HG03159 (cell line): ENCODE data around the gene MAN1A1.

Source experiments
- ATAC-seq: cut with Tn5 transposase; IDR thresholded peaks from one replicate; pipeline ENCODE4 v1.9.1; 2021; ENCODE audit warnings: mild to moderate bottlenecking, moderate library complexity; ENCODE audit not compliant: unreplicated experiment

MAN1A1 gene

GRCh38 chr6:119276211-119276610 is 73.3 kb downstream of the MAN1A1 start:
- no peak for ATAC-seq

GRCh38 chr6:119274197-119274595 is 75.4 kb downstream of the MAN1A1 start:
- no peak for ATAC-seq

GRCh38 chr6:119273272-119274196 is 76.0 kb downstream of the MAN1A1 start:
- ATAC-seq = no peak

- ATAC-seq = no peak
These were observed 79.0 kb downstream of the MAN1A1 start for GRCh38 chr6:119270545-119270944.

GRCh38 chr6:119269266-119270103 is 80.1 kb downstream of the MAN1A1 start:
- no peak for ATAC-seq

- no peak for ATAC-seq
These were observed 82.2 kb downstream of the MAN1A1 start for GRCh38 chr6:119267126-119267905.

- no peak for ATAC-seq
These were observed 84.6 kb downstream of the MAN1A1 start for GRCh38 chr6:119264854-119265397.

- no peak for ATAC-seq
These were observed 86.9 kb downstream of the MAN1A1 start for GRCh38 chr6:119262612-119263011.

- no peak for ATAC-seq
These were observed 87.6 kb downstream of the MAN1A1 start for GRCh38 chr6:119261944-119262284.

GRCh38 chr6:119259027-119259426 is 90.5 kb downstream of the MAN1A1 start:
- no peak for ATAC-seq

GRCh38 chr6:119257726-119258125 is 91.8 kb downstream of the MAN1A1 start:
- no peak for ATAC-seq

GRCh38 chr6:119256978-119257462 is 92.5 kb downstream of the MAN1A1 start:
- no peak for ATAC-seq

GRCh38 chr6:119256392-119256791 is 93.2 kb downstream of the MAN1A1 start:
- ATAC-seq = no peak

- no peak for ATAC-seq
These were observed 94.1 kb downstream of the MAN1A1 start for GRCh38 chr6:119255492-119255891.

GRCh38 chr6:119250036-119250435 is 99.5 kb downstream of the MAN1A1 start:
- ATAC-seq = no peak

- ATAC-seq = no peak
These were observed 100.2 kb downstream of the MAN1A1 start for GRCh38 chr6:119249319-119249718.

- no peak for ATAC-seq
These were observed 102.1 kb downstream of the MAN1A1 start for GRCh38 chr6:119247504-119247903.

- no peak for ATAC-seq
These were observed 105.9 kb downstream of the MAN1A1 start for GRCh38 chr6:119243657-119244056.

- no peak for ATAC-seq
These were observed 106.5 kb downstream of the MAN1A1 start for GRCh38 chr6:119243037-119243436.

- no peak for ATAC-seq
These were observed 107.8 kb downstream of the MAN1A1 start for GRCh38 chr6:119241540-119242309.
